ENCODE measurements around the gene ZNF512B.
"Not testable (repeated sequence)": the region's sequence is repeated elsewhere in the genome, so short reads cannot be mapped to it uniquely, and the experiment has no call there.

The ZNF512B gene, protein sequence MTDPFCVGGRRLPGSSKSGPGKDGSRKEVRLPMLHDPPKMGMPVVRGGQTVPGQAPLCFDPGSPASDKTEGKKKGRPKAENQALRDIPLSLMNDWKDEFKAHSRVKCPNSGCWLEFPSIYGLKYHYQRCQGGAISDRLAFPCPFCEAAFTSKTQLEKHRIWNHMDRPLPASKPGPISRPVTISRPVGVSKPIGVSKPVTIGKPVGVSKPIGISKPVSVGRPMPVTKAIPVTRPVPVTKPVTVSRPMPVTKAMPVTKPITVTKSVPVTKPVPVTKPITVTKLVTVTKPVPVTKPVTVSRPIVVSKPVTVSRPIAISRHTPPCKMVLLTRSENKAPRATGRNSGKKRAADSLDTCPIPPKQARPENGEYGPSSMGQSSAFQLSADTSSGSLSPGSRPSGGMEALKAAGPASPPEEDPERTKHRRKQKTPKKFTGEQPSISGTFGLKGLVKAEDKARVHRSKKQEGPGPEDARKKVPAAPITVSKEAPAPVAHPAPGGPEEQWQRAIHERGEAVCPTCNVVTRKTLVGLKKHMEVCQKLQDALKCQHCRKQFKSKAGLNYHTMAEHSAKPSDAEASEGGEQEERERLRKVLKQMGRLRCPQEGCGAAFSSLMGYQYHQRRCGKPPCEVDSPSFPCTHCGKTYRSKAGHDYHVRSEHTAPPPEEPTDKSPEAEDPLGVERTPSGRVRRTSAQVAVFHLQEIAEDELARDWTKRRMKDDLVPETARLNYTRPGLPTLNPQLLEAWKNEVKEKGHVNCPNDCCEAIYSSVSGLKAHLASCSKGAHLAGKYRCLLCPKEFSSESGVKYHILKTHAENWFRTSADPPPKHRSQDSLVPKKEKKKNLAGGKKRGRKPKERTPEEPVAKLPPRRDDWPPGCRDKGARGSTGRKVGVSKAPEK

GRCh38 chr20:63969838-63970713 is at the start of gene ZNF512B:
Gene ZNF512B (minus strand): TSS chr20:63969930. CDS start chr20:63967950, 1,980 bp downstream.
- no peak for DNase-seq

- no peak for DNase-seq
These were observed 45.9 kb upstream of the ZNF512B start for GRCh38 chr20:64015635-64016034.

DNA sequence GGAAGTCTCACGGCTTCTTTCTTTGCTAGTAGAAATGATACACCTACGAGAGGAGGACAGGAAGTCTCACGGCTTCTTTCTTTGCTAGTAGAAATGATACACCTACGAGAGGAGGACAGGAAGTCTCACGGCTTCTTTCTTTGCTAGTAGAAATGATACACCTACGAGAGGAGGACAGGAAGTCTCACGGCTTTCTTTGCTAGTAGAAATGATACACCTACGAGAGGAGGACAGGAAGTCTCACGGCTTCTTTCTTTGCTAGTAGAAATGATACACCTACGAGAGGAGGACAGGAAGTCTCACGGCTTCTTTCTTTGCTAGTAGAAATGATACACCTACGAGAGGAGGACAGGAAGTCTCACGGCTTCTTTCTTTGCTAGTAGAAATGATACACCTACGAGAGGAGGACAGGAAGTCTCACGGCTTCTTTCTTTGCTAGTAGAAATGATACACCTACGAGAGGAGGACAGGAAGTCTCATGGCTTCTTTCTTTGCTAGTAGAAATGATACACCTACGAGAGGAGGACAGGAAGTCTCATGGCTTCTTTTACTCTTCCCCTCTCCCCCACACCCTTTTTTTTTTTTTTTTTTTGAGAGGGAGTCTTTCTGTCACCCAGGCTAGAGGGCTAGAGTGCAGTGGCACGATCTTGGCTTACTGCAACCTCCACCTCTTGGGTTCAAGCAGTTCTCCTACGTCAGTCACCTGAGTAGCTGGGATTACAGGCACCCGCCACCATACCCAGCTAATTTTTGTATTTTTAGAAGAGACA is 42.8 kb upstream of the ZNF512B start:
- not testable (repeated sequence) for DNase-seq

DNA sequence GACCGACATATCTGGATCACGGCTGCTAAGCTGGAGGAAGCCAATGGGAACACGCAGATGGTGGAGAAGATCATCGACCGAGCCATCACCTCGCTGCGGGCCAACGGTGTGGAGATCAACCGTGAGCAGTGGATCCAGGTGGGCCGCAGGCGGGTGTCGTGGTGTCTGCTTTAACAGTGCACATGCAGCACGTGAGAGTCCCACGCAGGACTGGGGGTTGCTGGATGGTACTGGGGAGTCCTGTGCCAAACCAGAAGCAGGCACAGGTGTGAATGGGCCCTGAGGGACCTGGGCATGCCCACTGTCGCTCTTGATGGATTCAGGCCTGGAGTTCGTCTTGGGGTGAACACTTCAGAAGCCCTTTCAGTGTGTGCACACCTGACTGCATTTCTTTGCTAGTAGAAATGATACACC is 41.6 kb upstream of the ZNF512B start:
- no peak for DNase-seq

- DNase-seq, result no peak
These were observed 41.0 kb upstream of the ZNF512B start for GRCh38 chr20:64010711-64011237.

DNA sequence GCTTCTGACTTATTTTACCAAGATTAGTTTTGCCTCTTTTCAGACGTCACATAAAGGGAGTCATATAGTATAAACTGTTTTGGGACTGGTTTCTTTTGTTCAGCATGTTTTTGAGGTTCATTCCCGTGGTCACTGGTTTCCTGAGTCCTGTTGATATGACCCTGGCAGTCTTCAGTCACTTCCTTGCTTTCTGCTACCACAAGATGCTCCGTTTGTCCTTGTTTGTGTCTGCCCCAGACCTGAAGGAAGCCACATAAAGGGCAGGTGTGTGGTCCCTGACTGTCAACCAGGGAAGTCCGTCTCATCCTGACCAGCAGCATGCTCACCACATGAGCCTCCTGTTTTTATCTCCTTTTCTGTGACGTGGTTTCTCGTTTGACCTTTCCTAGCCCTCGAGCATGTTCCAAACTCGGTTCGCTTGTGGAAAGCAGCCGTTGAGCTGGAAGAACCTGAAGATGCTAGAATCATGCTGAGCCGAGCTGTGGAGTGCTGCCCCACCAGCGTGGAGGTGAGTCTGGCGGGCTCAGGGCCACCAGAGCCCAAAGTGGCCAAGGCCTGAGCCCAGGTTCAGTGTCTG is 40.2 kb upstream of the ZNF512B start:
- no peak for DNase-seq

GRCh38 chr20:64006902-64007301 is 37.2 kb upstream of the ZNF512B start:
- no peak for DNase-seq

DNA sequence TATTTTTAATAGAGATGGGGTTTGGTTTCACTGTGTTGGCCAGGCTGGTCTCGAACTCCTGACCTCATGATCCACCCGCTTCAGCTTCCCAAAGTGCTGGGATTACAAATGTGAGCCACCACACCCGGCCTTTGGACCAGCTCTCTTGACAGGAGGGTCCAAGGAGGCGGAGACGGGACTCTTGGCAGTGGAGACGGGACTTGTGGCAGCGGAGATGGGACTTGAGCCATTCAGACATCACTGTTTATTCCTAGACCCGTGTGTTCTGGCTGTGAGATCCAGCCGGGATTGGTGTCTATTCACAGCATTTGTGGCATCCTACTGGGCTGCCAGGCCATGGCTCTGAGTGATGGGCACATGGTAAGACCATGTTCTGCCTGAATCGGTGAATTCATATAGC is 36.8 kb upstream of the ZNF512B start:
- no peak for DNase-seq

DNA sequence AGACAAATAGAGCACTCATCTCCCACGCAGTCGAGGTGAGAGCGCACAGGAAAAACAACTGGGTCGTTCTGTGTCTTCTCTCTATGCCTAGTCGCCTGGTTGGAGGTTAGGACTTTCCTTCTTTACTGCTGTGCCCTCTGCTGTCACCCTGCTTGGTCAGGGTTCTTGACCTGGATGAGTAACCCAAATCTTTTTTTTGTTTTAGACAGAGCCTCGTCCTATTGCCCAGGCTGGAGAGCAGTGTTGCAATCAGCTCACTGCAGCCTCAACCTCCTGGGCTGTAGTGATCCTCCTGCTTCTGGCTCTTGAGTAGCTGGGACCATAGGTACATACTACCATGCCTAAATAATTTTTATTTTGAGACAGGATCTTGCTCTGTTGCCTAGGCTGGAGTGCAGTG is 35.7 kb upstream of the ZNF512B start:
- DNase-seq, result no peak

GRCh38 chr20:64003960-64004725 is 34.4 kb upstream of the ZNF512B start:
- DNase-seq, result no peak

DNA sequence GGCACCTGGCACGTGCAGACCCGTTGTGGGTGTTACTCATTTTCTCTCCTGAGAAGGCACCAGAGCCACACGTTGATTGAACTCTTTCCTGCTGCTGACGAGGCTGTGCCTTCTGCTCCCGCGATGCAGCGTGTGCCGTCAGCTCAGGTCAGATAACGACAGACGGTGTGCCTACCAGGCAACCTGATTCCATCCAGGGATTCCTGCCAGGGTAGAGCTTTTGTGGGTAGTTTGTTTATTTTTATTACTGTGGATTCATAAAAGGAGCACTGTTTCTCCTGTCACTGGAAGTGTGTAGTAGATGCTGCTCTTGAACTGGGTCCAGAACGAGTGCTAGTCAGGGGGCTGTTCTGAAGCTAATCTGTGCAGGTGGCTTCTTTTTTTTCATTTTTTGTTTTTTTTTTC is 31.9 kb upstream of the ZNF512B start:
- no peak for DNase-seq

GRCh38 chr20:64000906-64001305 is 31.2 kb upstream of the ZNF512B start:
- no peak for DNase-seq

- DNase-seq, result no peak
These were observed 13.2 kb upstream of the ZNF512B start for GRCh38 chr20:63982937-63983336.

DNA sequence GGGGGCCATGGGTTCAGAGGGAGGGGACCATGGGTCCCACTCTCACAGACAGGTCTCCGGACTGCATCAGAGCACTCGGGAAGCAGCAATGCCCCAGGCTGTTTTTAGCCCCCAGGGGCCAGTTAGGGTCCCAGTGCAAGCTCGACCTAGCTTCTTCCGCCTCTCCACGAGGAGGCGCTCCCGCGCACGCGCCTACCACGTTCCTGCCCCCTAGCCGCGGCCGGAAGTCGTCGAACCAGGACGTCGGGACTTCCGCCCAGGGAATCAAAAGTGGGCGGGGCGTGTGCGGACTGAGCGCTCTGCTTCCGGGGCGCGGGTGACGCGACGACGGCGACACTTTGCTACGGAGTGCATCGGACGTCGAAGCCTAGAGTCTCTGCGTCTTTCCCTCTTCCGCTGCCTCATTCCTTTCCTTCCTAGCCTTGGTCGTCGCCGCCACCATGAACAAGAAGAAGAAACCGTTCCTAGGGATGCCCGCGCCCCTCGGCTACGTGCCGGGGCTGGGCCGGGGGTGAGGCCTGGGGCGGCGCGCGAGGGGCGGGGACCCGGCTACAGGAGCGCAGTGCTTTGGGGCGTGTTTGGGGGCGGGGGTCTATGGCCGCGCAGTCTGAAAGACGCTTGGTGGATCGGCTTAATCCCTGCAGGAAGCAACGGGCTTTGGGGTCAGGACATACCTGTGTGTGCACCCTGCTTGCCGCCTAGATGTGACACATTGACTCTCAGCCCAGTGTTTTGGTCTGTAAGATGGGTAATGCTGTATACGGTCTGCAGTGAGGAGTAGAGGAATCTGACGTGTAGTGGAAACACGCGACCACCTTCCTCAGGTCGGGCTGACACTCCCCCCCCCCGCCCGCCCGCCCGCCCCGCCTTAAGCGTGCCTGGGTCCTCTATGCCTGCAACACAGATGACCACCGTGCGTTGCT is 11.3 kb upstream of the ZNF512B start, which contains the start of gene PRPF6:
TSS of gene PRPF6 (plus strand) at position 327 of the 923 bp plus-strand sequence. CDS start at position 441, 114 bp downstream.
- peak; percentile 91 for DNase-seq

DNA sequence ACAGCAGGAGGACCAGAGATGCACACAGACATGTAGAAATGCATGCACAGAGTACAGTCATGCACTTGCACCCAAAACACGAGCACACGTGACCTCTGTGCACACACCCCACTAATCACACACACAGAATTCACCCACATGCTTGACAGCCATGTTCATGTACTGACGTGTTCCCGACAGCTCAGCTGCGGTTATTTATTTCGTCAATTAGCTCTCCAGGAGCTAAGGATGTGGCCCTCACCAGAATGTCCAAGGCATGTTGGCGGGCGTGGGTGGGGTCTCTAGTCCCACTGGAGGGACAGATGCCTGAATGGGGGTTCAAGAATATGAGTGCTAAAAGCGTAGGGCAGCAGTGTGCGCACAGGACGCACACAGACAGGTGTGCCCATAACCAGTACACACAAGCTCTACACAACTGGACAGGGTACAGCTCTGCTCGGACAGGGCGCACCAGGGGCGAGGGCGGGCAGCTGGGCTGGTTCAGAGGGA is 10.6 kb upstream of the ZNF512B start:
- DNase-seq, result no peak

GRCh38 chr20:63979557-63980316 is 10.0 kb upstream of the ZNF512B start, which contains the start of gene SAMD10:
Gene SAMD10 (minus strand): TSS chr20:63979642. CDS start chr20:63979467, 175 bp downstream.
- DNase-seq, result no peak

DNA sequence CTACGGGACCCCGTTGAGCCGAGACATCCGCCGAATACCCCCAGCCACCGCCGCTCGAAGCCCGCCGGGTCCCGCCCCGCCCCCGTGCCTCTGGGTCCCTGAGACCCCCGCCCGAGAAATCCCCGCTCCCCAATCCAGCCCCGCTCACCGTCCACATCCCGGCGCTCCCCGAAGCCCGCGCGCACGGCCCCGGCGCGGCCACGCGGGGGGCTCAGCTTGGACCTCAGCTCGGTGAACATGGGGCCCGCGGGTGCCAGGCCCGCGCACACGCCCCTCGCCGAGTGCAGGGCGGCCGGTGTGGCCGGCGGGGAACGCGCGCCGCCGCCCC is 9.5 kb upstream of the ZNF512B start:
- DNase-seq, result no peak

Measured in SIG-M5 (cell line).